Skeletal muscle satellite cell (primary cell): Measurements from ENCODE around the gene TBC1D10A.

ENCODE experiments used
- H3K27me3 ChIP-seq: 2 replicates; pipeline ENCODE4 v1.7.0; 2013; ENCODE audit warnings: low read length; ENCODE audit not compliant: control insufficient read depth, insufficient read depth
- H3K36me3 ChIP-seq: 2 replicates; pipeline ENCODE4 v1.7.0; 2013; ENCODE audit warnings: mild to moderate bottlenecking, control low read depth, low read length; ENCODE audit not compliant: insufficient read depth
- H3K4me1 ChIP-seq: 2 replicates; pipeline ENCODE4 v1.7.0; 2013; ENCODE audit warnings: low read length; ENCODE audit not compliant: control insufficient read depth, insufficient read depth
- H3K4me2 ChIP-seq: 2 replicates; pipeline ENCODE4 v1.7.0; 2013; ENCODE audit warnings: mild to moderate bottlenecking, low read length
- H3K4me3 ChIP-seq: 2 replicates; pipeline ENCODE4 v1.7.0; 2013; ENCODE audit warnings: low read length
- H3K9ac ChIP-seq: 2 replicates; pipeline ENCODE4 v1.7.0; 2013; ENCODE audit warnings: mild to moderate bottlenecking, low read depth, low read length, moderate library complexity
- H3K9me3 ChIP-seq: replicated peaks from 2 replicates; pipeline ENCODE4 v1.7.0; 2013; ENCODE audit warnings: mild to moderate bottlenecking, control low read depth, low read length

The TBC1D10A gene

GRCh38 chr22:30315962-30316576 is 10.7 kb downstream of the TBC1D10A start:
- H3K4me1 ChIP-seq: peaks cover 17% of the 10 kb centered on the region
- H3K4me3 ChIP-seq: no peak overlapping the region
- H3K9ac ChIP-seq: no peak overlapping the region
- peaks cover 18% of the 10 kb centered on the region for H3K36me3 ChIP-seq
- no peaks in the 10 kb centered on the region for H3K9me3 ChIP-seq
- H3K4me2 ChIP-seq: no peak overlapping the region
- H3K27me3 ChIP-seq: no peaks in the 10 kb centered on the region

- Histone ChIP-seq H3K4me2 (no peak overlapping the region), H3K9ac (no peak overlapping the region)
These were observed 11.8 kb downstream of the TBC1D10A start for GRCh38 chr22:30314915-30315314.

GRCh38 chr22:30313527-30314363 is 13.0 kb downstream of the TBC1D10A start:
- Histone ChIP-seq H3K9ac (no peak overlapping the region), H3K9me3 (no peaks in the 10 kb centered on the region), H3K4me1 (peaks cover 26% of the 10 kb centered on the region), H3K36me3 (no peaks in the 10 kb centered on the region), H3K4me2 (no peak overlapping the region), H3K4me3 (no peak overlapping the region), H3K27me3 (no peaks in the 10 kb centered on the region)

More at GRCh38 chr22:30314915-30315314, 11.8 kb downstream of the TBC1D10A start:
- Histone ChIP-seq H3K9me3 (no peaks in the 10 kb centered on the region), H3K36me3 (peaks cover 8% of the 10 kb centered on the region), H3K4me3 (no peak overlapping the region), H3K27me3 (no peaks in the 10 kb centered on the region), H3K4me1 (peaks cover 26% of the 10 kb centered on the region)

- Histone ChIP-seq H3K4me1 (peaks cover 26% of the 10 kb centered on the region), H3K4me2 (peak overlapping the region; percentile 12), H3K4me3 (no peak overlapping the region), H3K36me3 (no peaks in the 10 kb centered on the region), H3K9ac (no peak overlapping the region), H3K27me3 (no peaks in the 10 kb centered on the region), H3K9me3 (no peaks in the 10 kb centered on the region)
These were observed 14.7 kb downstream of the TBC1D10A start for GRCh38 chr22:30312053-30312452.

GRCh38 chr22:30310881-30311771 is 15.6 kb downstream of the TBC1D10A start:
- Histone ChIP-seq H3K4me2 (peak overlapping the region; percentile 12), H3K9me3 (no peaks in the 10 kb centered on the region), H3K36me3 (no peaks in the 10 kb centered on the region), H3K9ac (no peak overlapping the region), H3K4me1 (peaks cover 26% of the 10 kb centered on the region), H3K27me3 (no peaks in the 10 kb centered on the region), H3K4me3 (no peak overlapping the region)

- Histone ChIP-seq H3K4me1 (peaks cover 34% of the 10 kb centered on the region), H3K4me2 (no peak overlapping the region), H3K27me3 (no peaks in the 10 kb centered on the region), H3K9me3 (no peaks in the 10 kb centered on the region), H3K9ac (no peak overlapping the region), H3K36me3 (no peaks in the 10 kb centered on the region), H3K4me3 (no peak overlapping the region)
These were observed 16.6 kb downstream of the TBC1D10A start for GRCh38 chr22:30309951-30310741.

GRCh38 chr22:30308518-30309230 is 18.1 kb downstream of the TBC1D10A start:
- Histone ChIP-seq H3K9me3 (no peaks in the 10 kb centered on the region), H3K4me3 (no peak overlapping the region), H3K9ac (no peak overlapping the region), H3K27me3 (no peaks in the 10 kb centered on the region), H3K4me1 (peaks cover 45% of the 10 kb centered on the region), H3K36me3 (no peaks in the 10 kb centered on the region), H3K4me2 (no peak overlapping the region)

- no peaks in the 10 kb centered on the region for H3K27me3 ChIP-seq
- peaks cover 45% of the 10 kb centered on the region for H3K4me1 ChIP-seq
- H3K9me3 ChIP-seq: no peaks in the 10 kb centered on the region
- H3K4me2 ChIP-seq: no peak overlapping the region
- H3K9ac ChIP-seq: no peak overlapping the region
- no peak overlapping the region for H3K4me3 ChIP-seq
- H3K36me3 ChIP-seq: no peaks in the 10 kb centered on the region
These were observed 18.6 kb downstream of the TBC1D10A start for GRCh38 chr22:30308093-30308492.

GRCh38 chr22:30307041-30307574 is 19.6 kb downstream of the TBC1D10A start:
- no peaks in the 10 kb centered on the region for H3K27me3 ChIP-seq
- no peak overlapping the region for H3K4me2 ChIP-seq
- peaks cover 44% of the 10 kb centered on the region for H3K4me1 ChIP-seq
- no peaks in the 10 kb centered on the region for H3K36me3 ChIP-seq
- no peaks in the 10 kb centered on the region for H3K9me3 ChIP-seq
- no peak overlapping the region for H3K9ac ChIP-seq
- H3K4me3 ChIP-seq: no peak overlapping the region

GRCh38 chr22:30306627-30307011 is 20.1 kb downstream of the TBC1D10A start:
- Histone ChIP-seq H3K27me3 (no peaks in the 10 kb centered on the region), H3K4me1 (peaks cover 44% of the 10 kb centered on the region), H3K9ac (no peak overlapping the region), H3K4me3 (no peak overlapping the region), H3K36me3 (peaks cover under 1% of the 10 kb centered on the region), H3K9me3 (no peaks in the 10 kb centered on the region), H3K4me2 (no peak overlapping the region)
